BJ (cell line): ENCODE measurements around the gene INHA. TPM values are rescaled to one million over a fixed set of nuclear protein-coding genes. Genes with fewer than 3 reads are reported as not detected.

ENCODE experiments used
- CTCF ChIA-PET: fragments of 350-600 bp; formaldehyde crosslinking; extraction: SDS; loops from one replicate; lab custom pipeline; 2021; ENCODE audit warnings: antibody characterized with exemption, inconsistent platforms; lab: Yijun Ruan, JAX
- POLR2A ChIA-PET: fragments of 300-600 bp; sonication (Branson Sonifier 250); formaldehyde crosslinking; extraction: SDS; loops from one replicate; lab custom pipeline; 2021; ENCODE audit warnings: antibody characterized with exemption; lab: Charles Lee
- DNase-seq: peaks from one replicate; pipeline ENCODE4 v3.0.0-alpha.2; 2011; ENCODE audit warnings: low read depth
- H3K27me3 ChIP-seq: 2 replicates; pipeline ENCODE4 v1.6.0; 2011; ENCODE audit warnings: low read length; ENCODE audit not compliant: control insufficient read depth, insufficient read depth
- H3K36me3 ChIP-seq: 2 replicates; pipeline ENCODE4 v1.5.1; 2011; ENCODE audit warnings: low read length; ENCODE audit not compliant: control insufficient read depth, insufficient read depth
- H3K4me3 ChIP-seq: 2 replicates; pipeline ENCODE4 v1.5.1; 2011; ENCODE audit warnings: low read depth, mild to moderate bottlenecking, control low read depth, low read length
- polyA plus RNA-seq: library from polyadenylated mRNA; depleted of rRNA; stranded (reverse); fragments of >200 nt; gene quantifications from 2 replicates; pipeline ENCODE4 v1.2.3, GENCODE V29; 2011
- TF ChIP-seq, protein P1 (sequence below): IDR thresholded peaks from 2 replicates; pipeline ENCODE4 v1.5.1; 2011; ENCODE audit warnings: low read depth, mild to moderate bottlenecking, control low read depth, inconsistent platforms, low read length, moderate library complexity; ENCODE audit not compliant: insufficient read depth

The INHA gene
- polyA plus RNA-seq, 1 experiment: 1.5 TPM

GRCh38 chr2:219537657-219538488 lies 34.2 kb upstream of the INHA start:
- peaks cover 28% of the 10 kb centered on the region for H3K36me3 ChIP-seq
- ChIA-PET POLR2A (no interaction called here), CTCF (interaction anchor here (0.6 to 35.2 kb wide), 8 partner anchors 27 to 152 kb away, joined by 3 to 872 read pairs (median 7); partner anchors contain the start of genes ASIC4 and GMPPA)
- H3K4me3 ChIP-seq: no peak overlapping the region
- TF ChIP-seq, protein P1, sequence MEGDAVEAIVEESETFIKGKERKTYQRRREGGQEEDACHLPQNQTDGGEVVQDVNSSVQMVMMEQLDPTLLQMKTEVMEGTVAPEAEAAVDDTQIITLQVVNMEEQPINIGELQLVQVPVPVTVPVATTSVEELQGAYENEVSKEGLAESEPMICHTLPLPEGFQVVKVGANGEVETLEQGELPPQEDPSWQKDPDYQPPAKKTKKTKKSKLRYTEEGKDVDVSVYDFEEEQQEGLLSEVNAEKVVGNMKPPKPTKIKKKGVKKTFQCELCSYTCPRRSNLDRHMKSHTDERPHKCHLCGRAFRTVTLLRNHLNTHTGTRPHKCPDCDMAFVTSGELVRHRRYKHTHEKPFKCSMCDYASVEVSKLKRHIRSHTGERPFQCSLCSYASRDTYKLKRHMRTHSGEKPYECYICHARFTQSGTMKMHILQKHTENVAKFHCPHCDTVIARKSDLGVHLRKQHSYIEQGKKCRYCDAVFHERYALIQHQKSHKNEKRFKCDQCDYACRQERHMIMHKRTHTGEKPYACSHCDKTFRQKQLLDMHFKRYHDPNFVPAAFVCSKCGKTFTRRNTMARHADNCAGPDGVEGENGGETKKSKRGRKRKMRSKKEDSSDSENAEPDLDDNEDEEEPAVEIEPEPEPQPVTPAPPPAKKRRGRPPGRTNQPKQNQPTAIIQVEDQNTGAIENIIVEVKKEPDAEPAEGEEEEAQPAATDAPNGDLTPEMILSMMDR: no peak; the same call in 1 of the 2 replicates
- H3K27me3 ChIP-seq: no peaks in the 10 kb centered on the region
- DNase-seq: no peak

DNA sequence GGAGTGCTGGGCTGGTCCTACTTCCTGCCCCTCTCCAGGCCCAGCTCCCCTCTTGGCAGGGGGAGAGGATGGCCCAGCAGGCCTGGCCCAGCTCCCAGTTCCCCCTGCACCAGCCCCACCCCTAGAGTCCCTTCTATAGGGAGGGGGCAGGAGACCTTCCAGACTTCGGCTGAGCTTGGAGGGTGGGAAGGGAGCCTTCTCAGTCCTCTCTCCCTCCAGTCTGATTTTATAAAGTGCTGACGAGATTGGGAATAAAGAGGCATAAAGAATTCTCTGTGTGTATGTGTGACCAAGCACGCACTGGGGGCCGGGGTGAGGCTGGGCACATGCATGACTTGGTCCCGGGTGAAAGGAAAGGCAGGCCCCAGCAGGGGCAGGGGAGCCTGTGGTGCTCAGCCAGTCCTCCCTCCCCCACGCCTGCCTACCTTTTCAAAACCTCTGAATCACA lies 33.6 kb upstream of the INHA start:
- TF ChIP-seq, protein P1: no peak
- H3K36me3 ChIP-seq: peaks cover 28% of the 10 kb centered on the region
- ChIA-PET CTCF (interaction anchor here (1.1 to 35.2 kb wide), 6 partner anchors 28 to 151 kb away, joined by 3 to 872 read pairs (median 10); partner anchors contain the start of genes ASIC4 and GMPPA), POLR2A (no interaction called here)
- H3K4me3 ChIP-seq: no peak overlapping the region
- H3K27me3 ChIP-seq: no peaks in the 10 kb centered on the region
- DNase-seq: no peak

DNA sequence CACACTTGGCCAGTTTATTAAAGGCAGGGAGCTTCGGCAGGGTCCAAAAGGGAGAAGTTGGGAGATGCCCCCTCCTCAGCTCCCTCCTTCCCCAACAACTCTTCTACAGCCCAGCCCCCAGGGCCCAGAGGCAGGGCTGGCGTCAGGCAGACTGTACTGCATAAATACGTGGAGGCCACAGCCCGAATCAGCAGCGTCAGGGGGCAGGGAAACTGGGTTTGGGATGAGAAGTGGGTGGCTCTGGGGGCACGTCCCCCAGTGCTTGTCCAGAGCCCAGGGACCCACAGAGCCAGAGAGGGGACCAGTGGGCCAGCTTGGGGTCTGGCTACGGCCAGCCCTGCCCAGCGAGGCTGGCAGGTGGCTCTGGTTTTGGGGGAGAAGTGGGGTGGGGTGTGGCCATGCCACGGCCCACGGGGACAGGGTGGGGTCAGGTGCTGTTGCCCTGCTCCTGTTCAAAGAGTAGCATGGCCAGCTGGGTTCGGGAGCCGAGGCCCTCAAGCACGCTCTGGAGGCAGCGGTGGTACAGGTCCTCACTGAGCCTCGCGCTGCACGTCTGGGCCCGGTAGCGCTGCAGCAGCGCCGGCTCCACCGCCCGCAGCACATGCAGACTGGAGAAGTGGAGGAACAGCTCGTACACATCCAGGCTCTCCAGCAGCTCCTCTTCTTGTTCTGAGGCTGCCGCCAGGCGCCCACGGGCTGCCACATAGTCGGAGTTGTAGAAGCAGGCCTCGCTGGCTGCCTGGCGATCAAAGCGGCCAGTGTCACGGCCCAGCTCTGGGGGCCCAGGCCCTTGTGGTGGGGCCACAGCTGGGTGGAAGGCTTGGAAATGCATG lies 32.9 kb upstream of the INHA start:
- DNase-seq: no peak
- no peak overlapping the region for H3K4me3 ChIP-seq
- H3K36me3 ChIP-seq: peaks cover 28% of the 10 kb centered on the region
- ChIA-PET POLR2A (no interaction called here), CTCF (interaction anchor here (0.7 to 35.2 kb wide), 8 partner anchors 12 to 151 kb away, joined by 3 to 872 read pairs (median 10); partner anchors contain the start of genes ASIC4 and GMPPA)
- H3K27me3 ChIP-seq: no peaks in the 10 kb centered on the region
- TF ChIP-seq, protein P1: no peak

- ChIA-PET CTCF (interaction anchor here (0.7 to 35.2 kb wide), 10 partner anchors 11 to 150 kb away, joined by 3 to 872 read pairs (median 10); partner anchors contain the start of genes ASIC4 and GMPPA), POLR2A (no interaction called here)
- no peak overlapping the region for H3K4me3 ChIP-seq
- DNase-seq: no peak
- TF ChIP-seq, protein P1: no peak
- no peaks in the 10 kb centered on the region for H3K27me3 ChIP-seq
- H3K36me3 ChIP-seq: peaks cover 28% of the 10 kb centered on the region
Observed at GRCh38 chr2:219539926-219540678, 32.0 kb upstream of the INHA start.
